AG09309 (cell line): ENCODE results near the gene AKT1.

ENCODE experiments used
- DNase-seq: peaks from one replicate; pipeline ENCODE4 v3.0.0-alpha.2; 2010; ENCODE audit warnings: low read depth
- H3K4me3 ChIP-seq: 2 replicates; pipeline ENCODE4 v1.5.1; 2011; ENCODE audit warnings: mild to moderate bottlenecking, low read depth, low read length, moderate library complexity; ENCODE audit not compliant: control insufficient read depth
- CTCF ChIP-seq: IDR thresholded peaks from 2 replicates; pipeline ENCODE4 v1.5.1; 2011; ENCODE audit warnings: mild to moderate bottlenecking, low read depth, low read length, inconsistent platforms; ENCODE audit not compliant: insufficient read depth, control insufficient read depth; ENCODE audit errors: missing control alignments

Gene AKT1

DNA sequence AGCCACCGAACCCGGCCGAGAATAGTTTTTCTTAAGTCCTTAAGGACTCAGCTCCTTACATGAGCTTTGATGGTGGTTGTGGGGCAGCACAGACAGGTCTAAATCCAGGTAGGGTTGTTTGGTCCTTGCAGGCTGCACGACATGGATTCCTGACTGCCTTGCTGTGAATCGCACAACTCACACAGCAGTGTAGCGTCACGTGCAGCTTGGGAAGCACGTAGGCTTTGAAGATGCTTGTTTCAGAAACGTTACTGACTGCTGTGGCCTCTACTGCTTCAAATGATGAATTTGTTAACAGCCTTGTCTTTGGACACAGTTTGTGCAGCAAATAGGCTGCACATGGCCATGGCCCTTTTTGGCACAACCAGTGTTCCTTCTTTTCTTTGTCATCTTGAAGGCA lies 35.2 kb upstream of the AKT1 start:
- H3K4me3 ChIP-seq, result no peak overlapping the region
- no peak for TF ChIP-seq CTCF
- no peak for DNase-seq

DNA sequence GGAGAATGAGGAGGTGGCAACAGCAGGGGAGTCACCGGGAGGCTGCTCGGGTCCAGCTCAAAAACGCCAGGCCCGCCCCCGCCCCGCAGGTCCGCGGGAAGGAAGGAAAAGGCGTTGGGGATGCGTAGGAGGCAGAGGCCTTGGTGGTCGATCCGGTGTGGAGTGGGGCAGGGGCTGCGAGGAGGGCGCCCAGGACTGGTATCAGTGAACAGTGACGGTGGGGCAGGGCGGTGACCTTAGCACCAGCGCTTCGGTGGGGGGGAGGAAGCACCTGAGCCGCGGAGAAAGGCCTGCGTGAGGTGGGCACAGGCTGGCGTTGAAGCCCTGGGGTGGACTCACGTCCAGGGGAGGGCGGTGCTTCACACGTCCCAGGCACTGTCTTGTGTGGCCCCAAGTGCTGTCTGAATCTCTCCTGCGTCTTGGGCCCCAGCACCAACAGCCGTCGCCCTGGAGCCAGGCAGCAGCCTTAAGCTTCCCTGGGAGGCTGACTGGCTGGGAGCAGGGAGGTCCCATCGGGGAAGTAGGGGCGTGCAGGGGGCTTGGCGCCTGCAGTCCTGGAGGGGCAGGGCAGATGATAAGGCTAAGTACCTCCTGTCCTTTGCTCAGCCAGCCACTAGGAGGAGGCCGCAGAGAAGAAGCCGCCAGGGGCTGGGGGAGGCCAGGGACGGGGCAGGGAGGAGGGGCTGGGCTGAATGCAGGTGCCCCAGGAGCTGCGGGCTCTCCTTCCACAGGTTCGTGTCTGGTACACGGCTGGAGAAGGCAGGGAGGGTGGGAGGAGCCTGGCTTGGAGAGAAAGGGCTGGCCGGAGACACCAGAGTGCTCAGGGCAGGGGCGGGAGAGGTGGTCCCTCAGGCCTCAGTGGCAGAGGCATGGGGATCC lies 31.9 kb upstream of the AKT1 start:
- no peak for DNase-seq
- peak; percentile 59 for TF ChIP-seq CTCF
- peak overlapping the region; percentile 52 for H3K4me3 ChIP-seq

DNA sequence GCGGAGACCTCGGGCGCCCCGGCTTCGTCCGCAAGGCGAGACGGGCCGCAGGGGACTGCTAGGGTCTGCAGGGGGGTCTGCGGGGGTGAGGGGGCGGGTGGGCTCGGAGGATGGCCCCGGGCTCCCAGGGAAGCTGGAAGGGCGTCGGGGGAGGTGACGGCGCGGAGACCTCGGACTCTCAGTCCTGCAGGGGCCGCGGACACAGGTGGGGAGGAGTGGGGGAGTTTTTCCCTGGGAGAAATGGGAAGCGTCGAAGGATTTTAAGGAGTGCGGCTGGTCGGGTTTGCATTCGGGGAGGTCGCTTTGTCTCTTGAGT lies 31.3 kb upstream of the AKT1 start:
- no peak for TF ChIP-seq CTCF
- peak overlapping the region; percentile 52 for H3K4me3 ChIP-seq
- no peak for DNase-seq

- H3K4me3 ChIP-seq, result peak overlapping the region; percentile 79
- no peak for DNase-seq
- peak; percentile 58 for TF ChIP-seq CTCF
Measured at GRCh38 chr14:104826189-104826860, 30.8 kb upstream of the AKT1 start.

- no peak for DNase-seq
- H3K4me3 ChIP-seq, result no peak overlapping the region
- TF ChIP-seq CTCF, result no peak
Measured at GRCh38 chr14:104824353-104824997, 28.9 kb upstream of the AKT1 start.

- TF ChIP-seq CTCF, result no peak
- no peak overlapping the region for H3K4me3 ChIP-seq
- DNase-seq, result no peak
Measured at GRCh38 chr14:104822821-104823615, 27.5 kb upstream of the AKT1 start.
